GM12873 (cell line): ENCODE results near the gene PLA2G2E.

ENCODE experiments used
- TF ChIP-seq, protein P1 (sequence below): IDR thresholded peaks from 2 replicates; pipeline ENCODE4 v1.5.1; 2012; ENCODE audit warnings: low read depth, mild to moderate bottlenecking, moderate library complexity, low read length, control low read depth; ENCODE audit not compliant: insufficient read depth; ENCODE audit errors: missing control alignments

The PLA2G2E gene, protein sequence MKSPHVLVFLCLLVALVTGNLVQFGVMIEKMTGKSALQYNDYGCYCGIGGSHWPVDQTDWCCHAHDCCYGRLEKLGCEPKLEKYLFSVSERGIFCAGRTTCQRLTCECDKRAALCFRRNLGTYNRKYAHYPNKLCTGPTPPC

DNA sequence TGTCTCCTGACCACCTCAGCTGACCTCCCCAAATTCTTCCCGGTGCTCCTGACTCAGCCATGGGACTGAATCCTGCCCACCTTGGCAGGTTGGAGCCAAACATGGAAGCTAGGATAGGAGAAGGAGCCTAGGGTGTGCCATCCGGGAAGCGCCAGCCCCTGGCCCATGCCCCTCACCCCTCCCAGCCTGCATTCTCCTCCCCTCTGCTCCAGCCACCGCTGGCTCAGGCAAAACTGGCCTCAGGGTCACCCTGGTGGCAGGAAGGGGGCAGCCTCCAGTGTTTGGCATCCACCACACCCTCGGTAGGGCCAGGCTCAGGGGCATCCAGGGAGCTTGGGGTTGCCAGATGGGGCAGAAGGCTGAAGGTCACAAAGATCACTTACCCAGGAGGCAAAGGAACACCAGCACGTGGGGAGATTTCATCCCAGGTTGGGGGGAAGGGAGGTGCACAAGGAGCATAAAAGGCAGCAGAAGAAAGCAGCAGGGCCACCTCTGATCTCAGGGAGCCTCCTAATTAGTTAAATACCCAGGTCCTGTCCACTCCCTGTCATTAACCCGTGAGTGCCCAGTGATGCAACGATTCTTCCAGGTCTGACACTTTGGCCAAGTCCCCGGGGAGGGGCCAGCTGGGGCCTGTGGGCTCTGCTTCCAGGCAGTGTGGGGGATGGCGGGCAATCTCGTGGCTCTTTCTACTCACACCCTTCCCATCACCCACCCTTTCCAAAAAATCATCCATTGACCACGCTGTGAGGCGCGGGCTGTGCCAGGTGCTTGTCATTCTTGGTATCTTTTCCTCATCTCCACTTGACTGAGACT, at the start of gene PLA2G2E:
TSS of gene PLA2G2E (minus strand) at position 481 of the 816 bp plus-strand sequence. CDS start at position 423, 58 bp downstream.
- TF ChIP-seq, protein P1, sequence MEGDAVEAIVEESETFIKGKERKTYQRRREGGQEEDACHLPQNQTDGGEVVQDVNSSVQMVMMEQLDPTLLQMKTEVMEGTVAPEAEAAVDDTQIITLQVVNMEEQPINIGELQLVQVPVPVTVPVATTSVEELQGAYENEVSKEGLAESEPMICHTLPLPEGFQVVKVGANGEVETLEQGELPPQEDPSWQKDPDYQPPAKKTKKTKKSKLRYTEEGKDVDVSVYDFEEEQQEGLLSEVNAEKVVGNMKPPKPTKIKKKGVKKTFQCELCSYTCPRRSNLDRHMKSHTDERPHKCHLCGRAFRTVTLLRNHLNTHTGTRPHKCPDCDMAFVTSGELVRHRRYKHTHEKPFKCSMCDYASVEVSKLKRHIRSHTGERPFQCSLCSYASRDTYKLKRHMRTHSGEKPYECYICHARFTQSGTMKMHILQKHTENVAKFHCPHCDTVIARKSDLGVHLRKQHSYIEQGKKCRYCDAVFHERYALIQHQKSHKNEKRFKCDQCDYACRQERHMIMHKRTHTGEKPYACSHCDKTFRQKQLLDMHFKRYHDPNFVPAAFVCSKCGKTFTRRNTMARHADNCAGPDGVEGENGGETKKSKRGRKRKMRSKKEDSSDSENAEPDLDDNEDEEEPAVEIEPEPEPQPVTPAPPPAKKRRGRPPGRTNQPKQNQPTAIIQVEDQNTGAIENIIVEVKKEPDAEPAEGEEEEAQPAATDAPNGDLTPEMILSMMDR = no peak

DNA sequence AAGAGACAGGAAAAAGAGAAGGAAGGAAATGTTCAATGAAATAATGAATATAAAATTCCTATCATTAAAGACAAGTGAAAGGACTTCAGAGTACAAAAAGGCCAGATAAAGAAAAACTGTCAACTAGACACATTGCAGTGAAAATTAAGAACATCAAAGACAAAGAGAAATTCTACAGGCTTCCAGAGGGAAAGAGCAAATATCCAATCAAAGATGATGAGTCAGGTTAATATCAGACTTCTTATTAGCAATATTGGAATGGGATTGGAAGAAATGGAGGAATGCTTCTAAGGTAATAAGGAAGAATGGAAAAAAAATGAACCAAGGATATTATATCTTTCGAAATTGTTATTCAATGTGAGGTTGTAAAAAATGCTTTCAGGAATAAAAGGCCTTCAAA, 48.2 kb upstream of the PLA2G2E start:
- TF ChIP-seq, protein P1 = no peak

DNA sequence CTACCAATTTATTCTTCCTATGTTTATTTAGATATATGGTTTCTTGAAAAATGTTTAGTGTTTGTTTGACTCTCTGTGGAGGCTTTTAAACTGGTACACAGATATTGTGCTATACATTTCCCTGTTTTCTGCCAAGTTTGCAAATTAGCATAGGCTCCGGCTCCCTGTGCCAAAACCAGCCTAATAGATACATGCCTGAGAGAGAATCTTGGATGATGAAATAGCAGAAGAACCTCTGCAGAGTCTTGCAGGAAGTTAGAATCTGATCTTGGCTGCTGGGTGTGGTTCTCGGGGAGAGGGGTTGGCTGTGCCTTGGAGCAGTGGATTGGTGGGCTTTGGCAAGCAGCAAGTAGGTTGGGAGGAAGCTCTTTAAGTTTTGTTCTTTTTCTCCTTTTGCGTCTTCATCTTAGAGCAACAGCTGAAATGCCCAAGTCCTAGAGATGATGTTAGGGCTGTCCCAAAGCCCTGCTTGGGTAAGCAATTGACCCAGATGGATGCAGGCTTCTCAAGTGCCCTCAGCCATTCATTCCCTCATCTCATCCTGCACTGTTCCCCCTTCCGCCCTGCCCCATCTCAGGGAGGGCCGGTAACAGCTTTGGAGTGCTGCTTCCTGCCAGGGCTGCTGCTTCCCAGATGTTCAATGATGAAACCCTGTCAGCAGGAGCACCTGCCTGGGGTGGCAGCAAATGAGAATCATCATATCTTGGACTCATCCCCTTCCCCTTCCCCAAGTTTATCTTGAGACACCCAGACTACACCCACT, 46.7 kb upstream of the PLA2G2E start:
- TF ChIP-seq, protein P1 = no peak

DNA sequence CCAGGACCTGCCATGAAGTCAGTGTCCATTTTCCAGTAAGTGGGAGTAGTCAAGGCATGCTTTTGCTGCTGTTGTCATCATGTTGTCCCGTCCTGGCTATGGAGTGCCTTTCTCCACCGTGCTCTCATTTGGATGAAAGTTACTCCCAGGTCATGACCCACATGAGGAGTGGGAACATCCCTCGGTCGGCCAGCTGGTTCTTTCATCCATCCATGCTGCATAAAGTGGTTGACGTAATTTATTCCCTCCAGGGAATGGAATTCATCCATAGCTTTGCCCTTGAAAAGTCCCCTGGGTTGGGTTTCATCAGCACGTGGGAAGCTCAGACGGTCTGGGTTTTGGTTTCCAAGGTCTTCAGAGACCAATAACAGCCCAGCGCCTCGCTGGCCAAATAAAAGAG, 44.4 kb upstream of the PLA2G2E start:
- TF ChIP-seq, protein P1 = no peak

DNA sequence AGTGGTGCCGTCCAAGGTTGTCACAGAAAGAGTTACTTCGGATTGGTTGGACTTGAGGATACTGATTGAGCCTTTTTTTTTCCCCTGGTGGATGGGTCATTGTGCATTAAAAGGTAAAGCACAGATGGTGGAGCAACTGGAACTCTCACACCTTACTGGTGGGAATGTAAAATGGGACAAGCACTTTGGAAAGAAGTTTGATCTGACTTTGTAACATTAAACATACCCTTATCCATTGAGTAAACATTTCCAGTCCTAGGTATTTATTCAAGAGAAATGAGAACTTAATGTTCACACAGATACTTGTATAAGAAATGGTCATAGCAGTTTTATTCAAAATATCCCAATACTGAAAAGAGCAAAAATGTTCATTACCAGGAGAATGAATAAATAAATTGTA, 41.1 kb upstream of the PLA2G2E start:
- TF ChIP-seq, protein P1 = no peak

DNA sequence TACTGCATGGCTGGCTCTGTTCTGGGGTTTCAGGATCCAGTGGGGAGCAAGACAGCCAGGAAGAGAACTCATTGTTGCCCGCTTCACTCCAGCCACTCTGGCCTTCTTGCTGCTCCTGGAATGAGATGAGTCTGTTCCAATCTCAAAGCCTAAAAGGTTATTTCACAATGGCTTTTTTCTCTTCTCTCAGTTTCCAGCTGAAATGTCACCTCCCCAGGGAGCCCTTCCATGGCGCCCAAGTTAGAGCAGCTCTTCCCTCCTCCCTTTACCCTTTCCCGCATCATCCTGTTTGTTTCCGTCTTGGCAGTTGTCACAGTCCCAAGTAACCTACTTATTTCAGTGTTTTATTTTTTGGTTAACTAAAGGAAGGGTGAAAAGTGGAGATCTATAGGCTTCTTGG, 40.2 kb upstream of the PLA2G2E start:
- TF ChIP-seq, protein P1 = no peak

DNA sequence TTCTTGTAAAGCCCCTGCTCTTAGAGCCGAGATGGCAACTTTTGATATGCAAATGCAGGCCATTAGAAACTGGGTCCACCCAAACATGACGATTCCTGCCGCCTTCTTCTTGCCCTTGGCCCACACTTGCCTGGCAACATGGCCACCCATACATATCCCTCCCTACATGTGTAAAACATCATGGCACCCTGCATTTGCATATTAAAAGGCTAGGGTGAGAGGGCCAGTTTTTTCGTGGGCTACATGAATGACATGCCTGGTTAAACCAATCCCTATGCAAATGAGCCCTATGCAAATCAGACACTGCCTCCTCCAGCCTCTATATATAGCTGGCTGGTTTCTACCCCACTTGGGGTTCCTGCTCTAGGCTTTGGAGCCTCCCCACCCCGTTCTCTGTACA, 37.2 kb upstream of the PLA2G2E start:
- TF ChIP-seq, protein P1 = no peak
